NCI-H1417 treated with DMSO at 0.1 percent for 48 hours (cell line): ENCODE data around the gene MARK2.
"Not testable (repeated sequence)": the region's sequence is repeated elsewhere in the genome, so short reads cannot be mapped to it uniquely, and the experiment has no call there.

Source experiments
- DNase-seq: peaks from one replicate; lab custom pipeline; 2025; lab: John Stamatoyannopoulos, UW

MARK2 gene

GRCh38 chr11:63838678-63839507 lies at the start of gene MARK2:
TSS of gene MARK2 (plus strand) at chr11:63839110. CDS start at chr11:63839507, 397 bp downstream.
- peak; percentile 98 for DNase-seq

DNA sequence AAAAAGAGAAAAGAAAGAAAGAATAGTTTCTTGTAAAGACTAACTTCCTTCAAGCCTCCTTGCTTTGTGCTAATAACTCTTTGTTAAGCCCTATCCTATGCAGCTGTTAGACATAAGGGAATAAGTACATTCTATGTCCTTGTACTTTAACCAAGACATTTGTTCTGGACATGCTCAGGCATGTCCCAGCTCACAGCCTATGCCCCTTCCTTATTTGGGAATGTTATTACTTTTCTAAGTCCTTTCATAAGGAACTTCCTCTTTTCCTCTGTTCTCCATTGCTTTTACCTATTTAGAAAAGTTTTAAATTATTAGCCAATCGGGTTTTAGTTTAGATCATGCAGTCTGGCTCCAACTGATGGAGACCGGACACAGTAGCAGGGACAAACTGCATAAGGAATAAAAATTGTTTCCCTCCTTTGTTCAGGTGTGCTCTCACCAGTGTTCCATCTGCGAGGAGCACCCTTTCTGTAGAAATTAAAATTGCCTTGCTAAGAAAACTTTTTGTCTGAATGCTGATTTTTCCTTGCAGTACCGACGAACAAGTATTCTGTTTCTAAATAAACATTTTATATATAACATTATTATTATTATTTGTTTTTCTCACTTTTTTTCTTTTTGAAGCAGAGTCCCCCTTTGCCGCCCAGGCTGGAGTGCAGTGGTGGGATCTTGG lies 47.3 kb upstream of the MARK2 start:
- DNase-seq: no peak

DNA sequence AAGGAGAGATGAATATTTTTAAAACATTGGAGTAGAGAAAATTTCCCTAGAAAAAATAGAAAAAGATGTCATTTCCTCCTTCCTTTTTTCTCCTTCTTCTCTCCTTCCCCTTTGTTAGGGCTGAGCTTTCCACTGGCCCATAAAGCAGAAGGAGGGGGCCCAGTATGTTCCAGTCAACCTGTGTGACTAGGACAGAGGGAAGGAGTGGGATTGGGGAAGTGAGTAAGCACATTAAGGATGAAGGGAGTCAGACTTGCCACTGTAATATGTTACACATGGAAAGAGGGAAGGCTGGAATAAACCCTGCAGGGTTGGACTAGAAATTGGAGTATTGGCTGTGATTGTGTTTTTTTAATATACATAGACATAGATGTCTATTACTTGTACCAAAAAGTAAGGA lies 45.7 kb upstream of the MARK2 start:
- no peak for DNase-seq

GRCh38 chr11:63795066-63795465 lies 43.8 kb upstream of the MARK2 start:
- DNase-seq: no peak

DNA sequence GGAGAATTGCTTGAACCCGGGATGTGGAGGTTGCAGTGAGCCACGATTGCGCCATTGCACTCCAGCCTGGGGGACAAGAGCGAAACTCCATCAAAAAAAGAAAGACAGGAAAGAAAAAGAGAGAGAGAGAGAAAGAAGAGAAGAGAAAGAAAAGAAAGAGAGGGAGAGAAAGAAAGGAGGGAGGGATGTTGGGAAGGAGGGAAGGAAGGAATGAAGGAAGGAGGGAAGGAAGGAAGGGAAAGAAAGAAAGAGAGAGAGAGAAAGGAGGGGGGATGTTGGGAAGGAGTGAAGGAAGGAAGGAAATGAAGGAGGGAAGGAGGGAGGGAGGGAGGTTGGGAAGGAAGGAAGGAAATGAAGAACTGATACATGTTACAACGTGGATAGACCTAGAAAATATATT lies 38.0 kb upstream of the MARK2 start:
- DNase-seq: no peak

DNA sequence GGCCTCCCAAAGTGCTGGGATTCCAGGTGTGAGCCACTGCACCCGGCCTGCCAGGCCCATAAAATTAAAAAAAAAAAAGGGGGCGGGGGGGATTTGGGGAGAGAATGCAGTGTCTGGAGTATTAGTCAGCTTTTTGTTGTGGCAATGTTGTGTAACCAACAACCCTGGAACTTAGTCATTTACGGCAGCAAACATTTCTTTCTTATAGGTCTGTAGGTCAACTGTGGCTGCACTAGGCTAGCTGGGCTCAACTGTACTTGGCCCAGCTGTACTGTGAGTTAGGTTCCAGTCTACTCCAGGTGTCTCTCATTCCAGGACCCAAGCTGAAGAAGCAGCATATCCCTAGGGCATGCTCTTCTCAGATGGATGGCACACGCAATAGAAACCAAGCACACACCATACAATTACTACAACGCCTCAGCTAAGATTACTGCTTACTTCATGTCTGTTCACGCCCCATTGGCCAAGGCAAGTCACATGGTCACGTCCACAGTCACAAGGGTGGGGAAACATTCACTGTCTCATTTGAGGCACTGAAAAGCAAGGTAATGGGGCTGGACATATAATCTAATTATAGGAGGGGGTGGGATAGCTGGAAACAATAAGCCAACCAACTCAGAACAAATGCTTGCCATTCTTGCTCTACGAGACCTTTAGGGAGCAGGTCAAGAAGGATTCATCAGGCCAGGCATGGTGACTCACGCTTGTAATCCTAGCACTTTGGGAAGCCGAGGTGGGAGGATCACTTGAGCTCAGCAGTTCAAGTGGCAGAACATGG lies 36.1 kb upstream of the MARK2 start:
- no peak for DNase-seq

DNA sequence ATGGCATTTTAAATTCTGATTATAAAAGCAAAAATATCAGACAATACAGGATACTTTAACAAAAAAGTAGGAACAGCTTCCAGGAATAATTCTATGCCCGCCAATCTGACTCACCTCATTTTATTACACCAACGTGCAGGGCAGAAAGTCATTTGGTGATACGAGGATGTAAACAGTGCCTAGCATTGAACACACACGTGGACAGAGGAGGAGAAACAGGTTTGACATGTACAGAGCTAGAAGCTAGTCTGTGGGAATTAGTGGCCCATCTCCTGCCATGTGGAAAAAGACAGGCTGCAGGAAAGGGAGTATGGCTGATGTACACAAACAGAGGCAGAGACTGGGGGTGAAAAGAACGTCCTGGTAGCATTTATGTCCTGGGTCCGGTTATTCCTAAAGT lies 34.7 kb upstream of the MARK2 start:
- DNase-seq: no peak

- no peak for DNase-seq
Observed at GRCh38 chr11:63805844-63806415, 33.0 kb upstream of the MARK2 start.

GRCh38 chr11:63810383-63810782 lies 28.5 kb upstream of the MARK2 start:
- not testable (repeated sequence) for DNase-seq

DNA sequence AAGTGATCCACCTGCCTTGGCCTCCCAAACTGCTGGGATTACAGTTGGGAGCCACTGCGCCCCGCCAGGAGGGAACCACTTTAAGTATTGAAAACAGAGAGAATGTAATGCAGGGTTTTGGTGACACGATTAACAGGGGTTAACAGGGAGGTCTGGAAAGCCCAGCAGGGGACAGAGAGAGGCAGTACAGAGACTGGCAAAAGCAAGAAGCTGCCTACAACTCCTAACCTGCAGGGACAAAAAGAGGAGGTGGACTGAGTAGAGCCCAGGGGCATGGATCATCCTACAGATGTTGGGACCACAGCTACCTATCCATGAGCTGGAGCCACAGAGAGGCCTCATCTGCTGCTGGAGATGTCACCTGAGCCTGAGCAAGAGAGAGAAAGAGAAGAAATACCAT lies 27.4 kb upstream of the MARK2 start:
- no peak for DNase-seq

GRCh38 chr11:63813035-63813562 lies 25.8 kb upstream of the MARK2 start, which contains the start of gene SPINDOC:
TSS of gene SPINDOC (plus strand) at chr11:63813456. CDS start at chr11:63813687, 231 bp downstream.
- DNase-seq: peak; percentile 27

DNA sequence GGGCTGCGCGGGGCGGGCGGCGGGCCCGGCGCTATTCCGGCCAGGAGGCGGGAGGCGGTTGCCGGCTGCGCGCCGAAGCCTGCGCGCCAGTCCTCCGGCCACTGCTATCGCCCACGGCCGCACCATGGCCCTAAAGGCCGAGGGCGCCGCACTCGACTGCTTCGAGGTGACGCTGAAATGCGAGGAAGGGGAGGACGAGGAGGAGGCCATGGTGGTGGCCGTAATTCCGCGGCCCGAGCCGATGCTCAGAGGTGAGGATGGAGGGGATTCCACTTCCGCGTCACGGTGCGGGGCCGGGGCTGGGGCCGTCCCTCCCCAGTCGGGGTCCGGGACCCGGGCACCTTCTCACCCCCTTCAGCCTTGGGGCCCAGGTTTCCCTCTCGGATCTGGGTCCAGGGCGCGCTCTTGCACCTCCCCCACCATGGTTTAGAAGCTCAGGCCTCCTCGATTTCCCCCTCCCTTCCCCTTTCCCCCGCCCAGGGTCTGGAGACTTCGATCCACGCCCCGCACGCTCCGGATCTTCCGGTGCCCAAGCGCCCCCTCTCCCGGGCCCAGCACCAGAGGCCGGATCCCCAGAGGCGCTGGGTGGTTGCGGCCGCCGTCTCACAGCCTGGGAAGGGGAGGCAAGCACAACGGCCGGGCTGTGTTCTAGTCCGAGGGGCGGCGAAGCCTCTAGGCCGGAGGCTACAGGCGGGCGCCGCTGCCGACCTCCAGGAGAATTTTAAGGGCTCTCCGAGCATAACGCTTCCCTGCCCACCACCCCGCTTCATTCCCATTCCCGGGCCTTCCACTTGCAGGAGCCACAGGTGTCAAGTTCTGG lies 25.1 kb upstream of the MARK2 start:
- DNase-seq: no peak

GRCh38 chr11:63814383-63814736 lies 24.6 kb upstream of the MARK2 start:
- no peak for DNase-seq

- no peak for DNase-seq
Observed at GRCh38 chr11:63816166-63816565, 22.7 kb upstream of the MARK2 start.

DNA sequence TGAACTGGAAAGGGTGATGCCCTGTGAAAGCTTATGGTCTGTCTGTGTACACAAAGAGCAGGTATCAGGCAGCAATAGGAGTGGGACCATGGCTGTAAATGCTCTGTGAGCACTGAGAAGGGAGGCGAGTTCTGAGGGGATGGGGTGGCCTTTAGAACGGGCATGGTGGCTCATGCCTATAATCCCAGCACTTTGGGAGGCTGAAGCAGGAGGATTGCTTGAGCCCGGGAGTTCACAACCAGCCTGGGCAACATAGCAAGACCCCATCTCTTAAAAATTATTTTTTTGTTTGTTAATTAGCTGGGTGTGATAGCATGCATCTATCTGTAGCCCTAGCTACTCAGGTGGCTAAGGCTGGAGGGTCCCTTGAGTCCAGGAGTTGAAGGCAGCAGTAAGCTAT lies 22.2 kb upstream of the MARK2 start:
- no peak for DNase-seq

GRCh38 chr11:63817758-63818498 lies 21.0 kb upstream of the MARK2 start:
- no peak for DNase-seq

- DNase-seq: no peak
Observed at GRCh38 chr11:63818609-63819008, 20.3 kb upstream of the MARK2 start.

DNA sequence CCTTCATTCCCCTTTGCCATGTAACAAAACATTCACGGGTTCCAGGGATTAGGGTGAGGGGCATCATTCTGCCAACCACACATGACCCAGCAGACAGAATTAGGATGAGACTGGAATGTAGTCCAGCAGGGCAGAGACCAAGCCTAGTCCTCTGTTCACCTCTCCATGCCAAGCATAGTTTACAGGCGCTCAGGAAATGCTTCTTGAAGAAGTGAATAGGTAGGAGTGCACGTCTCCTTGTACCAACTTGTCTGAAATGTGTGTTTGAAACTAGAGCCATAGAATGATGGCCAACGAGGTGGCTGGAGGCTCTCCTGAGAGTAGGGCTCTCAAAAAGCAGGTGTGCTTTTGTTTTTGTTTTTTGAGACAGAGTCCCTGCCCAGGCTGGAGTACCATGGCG lies 17.5 kb upstream of the MARK2 start:
- no peak for DNase-seq

DNA sequence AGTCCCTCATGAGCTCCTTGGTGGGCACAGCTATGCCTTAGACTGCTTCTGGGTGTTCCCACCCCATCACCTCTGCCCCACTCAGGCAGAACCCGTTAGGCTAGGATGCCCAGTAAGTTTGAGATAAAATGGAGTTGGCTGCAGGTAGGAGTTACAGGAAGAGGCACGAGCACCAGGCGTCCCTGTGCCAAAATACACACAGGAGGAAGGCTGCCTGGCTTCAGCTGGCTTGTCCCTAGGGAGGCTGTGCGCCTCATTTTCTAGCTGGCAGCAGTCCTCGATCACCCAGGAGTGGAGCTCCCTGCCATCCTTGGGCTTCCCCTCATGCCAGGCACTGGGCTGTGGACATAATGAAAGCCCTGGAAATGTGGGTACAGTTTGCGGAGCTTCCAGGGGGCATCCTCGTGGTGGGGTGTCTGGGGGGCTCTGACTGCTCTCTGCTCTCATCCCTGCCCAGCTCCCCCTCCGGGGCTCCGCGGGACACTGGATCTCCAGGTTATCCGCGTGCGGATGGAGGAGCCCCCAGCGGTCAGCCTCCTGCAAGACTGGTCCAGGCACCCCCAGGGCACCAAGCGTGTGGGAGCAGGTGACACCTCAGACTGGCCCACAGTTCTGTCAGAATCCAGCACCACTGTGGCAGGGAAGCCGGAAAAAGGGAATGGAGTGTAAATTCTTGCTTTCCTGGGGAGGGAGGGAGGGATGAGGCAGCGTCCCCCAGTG lies 12.3 kb upstream of the MARK2 start:
- no peak for DNase-seq
